Activated CD4-positive, alpha-beta T cell treated with anti-CD3 and anti-CD28 coated beads for 1 hour (primary cell): ENCODE results near the gene TANGO2.
A peak's percentile ranks its signal among the peaks of the same experiment; 100 is the strongest.

ENCODE experiments used
- DNase-seq: peaks from one replicate; pipeline ENCODE4 v3.0.0-alpha.2; 2020

The TANGO2 gene

DNA sequence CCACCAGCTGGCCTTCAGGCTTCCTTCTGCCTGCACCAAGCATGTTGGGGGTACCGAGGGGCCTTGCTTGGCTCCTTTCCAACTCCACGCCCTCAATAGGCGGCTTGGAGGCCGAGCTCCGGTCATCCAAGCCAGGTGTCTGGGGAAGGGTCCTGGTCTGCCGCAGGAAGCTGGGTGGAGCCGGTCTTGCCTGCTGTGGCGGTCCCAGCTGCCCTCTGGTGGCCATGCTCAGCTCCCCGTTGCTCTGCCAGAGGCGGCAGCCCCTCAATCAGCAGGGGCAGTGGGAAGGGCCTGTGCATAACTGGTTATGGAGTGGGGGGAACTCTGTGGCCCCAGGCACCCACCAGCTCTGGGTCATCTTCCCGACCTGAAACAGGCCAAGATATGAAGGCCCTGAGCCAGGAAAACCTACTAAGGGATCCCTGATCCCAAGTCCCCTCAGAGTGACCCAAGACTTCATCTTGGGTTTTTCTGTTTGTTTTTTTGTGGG, 7.5 kb upstream of the TANGO2 start:
- DNase-seq = no peak

DNA sequence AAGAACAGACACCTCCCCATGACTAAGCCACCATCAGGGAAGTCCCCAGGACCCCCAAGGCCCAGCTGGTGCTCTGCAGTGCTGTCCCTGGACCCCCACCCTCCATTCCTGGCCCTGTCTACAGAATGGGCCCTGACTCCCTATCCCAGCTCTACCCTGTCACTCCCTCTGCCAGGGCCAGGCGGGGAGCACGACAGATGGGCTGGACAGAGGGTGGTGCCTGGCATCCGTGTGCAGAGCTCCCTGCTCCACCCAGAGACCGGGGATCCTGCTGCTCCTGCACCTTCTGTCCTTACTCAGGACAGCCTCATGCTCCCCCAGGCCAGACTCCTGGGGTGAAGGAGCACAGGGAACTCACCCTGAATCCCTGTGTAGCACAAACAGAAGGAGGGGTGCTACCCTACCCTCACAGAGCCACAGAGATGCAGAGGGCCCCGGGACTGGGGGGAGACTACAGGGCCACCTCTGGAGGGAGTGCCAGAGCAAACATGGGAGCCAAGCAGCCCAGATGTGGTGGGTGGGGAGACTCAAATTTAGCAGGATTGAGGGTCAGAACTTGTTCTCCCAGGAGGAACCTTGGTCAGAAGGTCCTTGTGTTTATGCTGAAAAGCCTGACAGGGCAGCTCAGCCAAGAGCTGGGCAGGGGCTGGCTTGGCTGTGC, 6.3 kb upstream of the TANGO2 start:
- no peak for DNase-seq

DNA sequence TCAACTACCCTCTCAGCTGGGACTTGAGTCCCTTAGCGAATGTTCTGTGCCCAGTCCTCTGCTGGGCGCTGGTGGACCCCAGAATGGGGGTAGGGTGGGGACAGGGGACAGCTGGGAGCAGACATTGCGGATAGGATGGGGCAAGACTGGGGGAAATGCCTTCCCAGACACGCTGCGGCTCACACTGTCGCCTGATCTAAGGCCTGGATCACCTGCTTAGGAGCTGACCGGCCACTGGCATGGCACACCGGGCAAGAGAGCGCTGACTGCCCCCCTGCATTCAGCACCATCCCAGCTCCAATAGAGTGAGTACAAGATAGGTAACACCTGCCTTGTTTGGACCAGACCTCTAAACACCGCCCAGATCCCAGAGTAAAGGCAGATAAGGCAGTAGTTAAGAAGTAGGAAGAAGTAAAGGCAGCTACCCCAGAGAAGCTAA, 5.7 kb upstream of the TANGO2 start:
- no peak for DNase-seq

DNA sequence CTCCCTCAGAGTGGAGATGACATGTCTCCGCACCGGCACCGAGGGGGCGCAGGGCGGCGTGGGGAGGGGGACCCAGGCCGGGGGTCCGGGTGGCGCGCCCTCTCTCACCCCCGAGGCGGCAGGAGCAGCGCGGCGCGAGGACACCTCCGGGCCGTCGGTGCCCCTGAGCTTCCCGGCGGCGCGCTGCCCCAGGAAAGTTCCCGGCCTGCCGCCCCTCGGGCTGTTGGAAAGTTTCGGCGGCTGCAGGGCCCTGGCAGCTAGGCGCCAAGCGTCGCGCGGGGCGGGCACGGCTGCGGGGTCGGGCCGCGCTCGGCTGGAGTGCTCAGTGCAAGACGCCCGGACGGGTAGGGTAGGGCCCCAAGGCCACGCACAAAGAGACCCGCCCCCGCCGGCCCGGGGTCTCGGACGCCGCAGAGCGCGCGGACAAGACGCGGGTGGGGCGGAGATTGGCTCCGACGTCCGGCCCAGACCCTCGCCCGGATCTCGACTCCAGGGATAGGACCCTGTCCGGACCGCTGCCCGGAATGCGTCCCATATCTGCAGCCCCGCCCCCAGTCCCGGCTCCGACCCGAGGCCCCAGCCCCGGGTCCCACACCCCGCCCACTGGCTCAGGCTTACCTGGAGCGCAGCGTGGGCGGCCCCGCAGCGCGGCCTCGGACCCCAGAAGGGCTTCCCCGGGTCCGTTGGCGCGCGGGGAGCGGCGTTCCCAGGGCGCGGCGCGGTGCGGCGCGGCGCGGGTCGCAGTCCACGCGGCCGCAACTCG, 4.8 kb upstream of the TANGO2 start:
- DNase-seq = peak; percentile 21

DNA sequence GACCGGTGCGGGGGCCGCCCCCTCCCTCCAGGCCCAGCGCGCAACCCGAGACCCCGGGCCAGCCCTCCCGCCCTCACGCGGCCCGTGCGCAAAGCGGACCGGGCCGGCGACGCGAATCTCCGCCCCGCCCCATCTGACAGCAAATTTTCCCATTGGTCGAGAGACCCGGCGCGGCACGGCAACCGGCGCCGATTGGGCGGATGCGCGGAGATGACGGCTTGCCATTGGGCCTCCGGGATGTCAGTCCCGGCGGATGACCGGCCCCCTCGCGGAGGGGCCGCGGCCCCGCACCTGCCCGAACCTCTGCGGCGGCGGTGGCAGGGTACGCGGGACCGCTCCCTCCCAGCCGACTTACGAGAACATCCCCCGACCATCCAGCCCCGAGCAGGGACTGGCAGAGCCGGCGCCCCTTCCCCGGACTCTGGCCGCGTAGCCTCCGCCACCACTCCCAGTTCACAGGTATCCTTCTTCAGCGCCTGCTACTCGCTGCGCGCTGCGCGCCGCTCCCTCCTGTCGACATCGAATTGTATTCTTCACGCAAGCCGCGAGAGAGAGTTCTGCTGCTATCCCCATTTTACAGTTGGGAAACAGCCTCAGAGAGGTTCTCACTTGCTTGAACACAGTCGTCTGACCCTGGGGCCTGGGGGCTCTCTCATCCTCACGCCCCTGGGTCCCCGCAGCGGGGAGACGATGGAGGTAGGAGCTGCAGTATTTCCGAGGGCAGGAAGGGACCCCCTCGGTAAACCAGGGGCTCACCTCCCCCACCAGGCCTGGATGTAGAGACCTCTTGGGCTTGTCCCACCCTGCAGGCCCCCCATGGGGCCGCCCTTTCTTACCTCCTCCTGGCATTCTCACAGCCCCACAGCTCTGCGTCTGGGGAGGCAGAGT, 3.9 kb upstream of the TANGO2 start, which contains the start of gene ARVCF:
Gene ARVCF (minus strand): TSS at position 90 of the 888 bp plus-strand sequence. CDS start 26,029 bp downstream, outside the sequence.
- DNase-seq = peak; percentile 88

DNA sequence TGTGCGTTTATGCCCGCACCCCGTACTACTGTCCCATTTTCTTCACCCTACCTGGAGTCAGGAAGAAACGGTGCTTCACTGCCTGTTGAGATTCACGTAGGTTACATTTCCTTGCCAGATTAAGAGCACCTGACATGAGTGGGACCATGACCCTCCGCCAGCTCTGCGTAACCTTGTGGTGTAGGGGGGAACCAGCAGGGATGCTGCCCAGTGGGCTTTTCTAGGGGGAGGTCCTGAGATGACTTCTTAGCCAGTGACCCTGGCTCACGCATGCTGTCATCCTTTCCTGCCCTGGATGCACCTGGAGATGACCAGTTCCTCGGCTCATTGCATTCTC, 3.3 kb upstream of the TANGO2 start:
- DNase-seq = no peak

DNA sequence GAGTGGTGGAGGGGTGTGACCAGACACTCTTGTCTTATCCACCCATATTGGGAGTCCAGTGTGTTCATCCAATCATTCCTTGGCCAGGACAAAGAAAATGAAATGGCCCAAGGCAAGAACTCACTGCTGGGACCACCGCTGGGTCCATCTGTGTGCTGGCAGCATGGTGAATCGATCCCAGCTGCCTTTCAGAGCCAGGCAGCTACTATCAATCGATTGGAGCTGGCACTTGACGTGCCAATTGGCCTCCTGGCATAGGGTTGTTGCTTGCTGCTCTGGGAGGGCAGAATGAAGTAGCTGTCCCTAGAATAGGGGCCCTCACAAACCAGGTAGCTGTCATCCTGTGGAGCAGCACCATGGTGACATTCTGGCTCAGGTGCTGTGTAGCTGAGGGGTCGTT, 2.9 kb upstream of the TANGO2 start:
- no peak for DNase-seq

DNA sequence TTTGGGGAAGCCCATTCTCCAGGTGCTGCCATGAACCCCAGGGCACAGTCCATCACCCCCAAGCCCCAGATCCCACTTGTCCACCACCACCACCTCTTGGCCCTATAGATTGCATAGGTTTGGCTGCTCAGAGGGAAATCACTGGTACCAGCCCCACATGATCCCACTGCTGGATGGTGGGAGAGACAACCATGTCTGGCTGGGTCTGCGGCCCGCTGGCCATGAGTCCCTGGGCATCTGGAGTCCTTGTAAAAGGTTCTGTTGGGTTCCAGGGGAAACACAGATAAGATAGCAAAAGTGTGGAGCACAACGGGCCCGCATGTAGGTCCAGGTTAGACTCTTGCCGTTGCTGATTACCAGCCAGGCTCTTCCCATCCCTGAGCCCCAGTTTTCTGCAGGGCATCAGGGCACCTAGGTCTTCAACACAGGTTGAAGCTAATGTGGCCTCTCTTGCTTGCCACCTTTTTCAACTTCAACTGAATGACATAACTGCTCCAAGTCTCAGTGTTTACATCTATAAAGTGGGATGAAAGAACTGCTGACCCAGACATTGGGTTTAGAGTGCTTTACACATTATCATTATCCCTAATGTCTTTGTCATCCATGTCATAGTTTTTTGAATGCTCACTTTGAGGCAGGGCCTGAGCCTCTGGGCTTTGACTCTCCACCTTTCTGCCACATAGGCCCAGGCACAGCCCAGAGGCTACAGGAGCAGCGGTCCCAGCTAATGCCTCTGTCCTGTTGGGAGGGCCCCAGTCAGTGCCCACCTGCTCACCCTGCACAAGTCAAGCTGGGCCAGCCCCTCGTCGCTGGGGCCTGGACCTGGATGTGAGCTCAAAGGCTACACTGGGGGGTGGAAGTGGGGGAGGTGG, 1.0 kb upstream of the TANGO2 start:
- DNase-seq = no peak

DNA sequence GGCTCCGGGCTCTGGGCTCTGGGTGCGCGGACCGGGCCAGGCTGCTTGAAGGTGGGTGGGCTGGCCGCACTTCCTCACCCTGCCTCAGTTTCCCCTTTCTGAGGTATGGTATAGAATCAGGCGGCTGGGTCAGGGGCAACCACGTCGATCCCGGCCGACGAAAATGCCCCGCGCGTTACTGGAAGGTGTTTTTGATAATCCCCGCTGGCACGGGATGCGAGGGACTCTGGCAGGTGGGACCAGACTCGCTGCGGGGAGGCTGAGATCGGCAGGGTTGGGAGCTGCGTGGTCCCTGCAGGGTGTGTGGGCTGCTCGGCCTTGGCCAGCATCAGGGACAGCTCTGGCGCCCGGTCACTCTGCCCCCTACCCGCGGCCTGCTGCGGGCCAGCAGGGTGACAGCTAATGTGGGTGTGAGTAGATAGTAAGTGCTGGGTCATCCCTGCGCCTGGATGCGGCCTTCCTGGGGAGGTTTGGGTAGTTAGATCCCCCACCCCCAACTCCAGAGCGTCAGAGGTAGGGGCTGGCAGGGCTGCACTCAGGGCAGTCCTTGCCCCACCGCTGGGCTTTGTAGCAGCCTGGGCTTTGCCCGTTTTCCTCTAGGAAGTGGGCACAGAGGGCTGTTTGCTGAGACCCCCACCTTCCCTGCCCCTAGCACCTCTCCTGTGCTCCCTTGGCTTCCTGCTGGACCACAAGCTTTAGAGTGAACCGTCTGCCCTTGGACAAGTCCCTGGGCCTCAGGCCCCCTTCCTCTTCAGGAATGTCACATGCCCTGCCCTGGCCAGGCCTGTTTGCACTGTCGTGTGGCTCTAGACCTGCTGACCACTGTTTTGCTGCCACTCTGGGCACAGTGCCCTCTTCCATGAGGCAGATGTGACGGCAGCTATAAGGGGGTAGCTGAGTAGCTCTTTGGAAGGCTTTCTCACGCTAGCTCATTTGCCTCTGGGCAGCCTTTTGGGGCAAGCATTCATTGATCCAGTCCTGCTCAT, 579 bp downstream of the TANGO2 start:
- no peak for DNase-seq

DNA sequence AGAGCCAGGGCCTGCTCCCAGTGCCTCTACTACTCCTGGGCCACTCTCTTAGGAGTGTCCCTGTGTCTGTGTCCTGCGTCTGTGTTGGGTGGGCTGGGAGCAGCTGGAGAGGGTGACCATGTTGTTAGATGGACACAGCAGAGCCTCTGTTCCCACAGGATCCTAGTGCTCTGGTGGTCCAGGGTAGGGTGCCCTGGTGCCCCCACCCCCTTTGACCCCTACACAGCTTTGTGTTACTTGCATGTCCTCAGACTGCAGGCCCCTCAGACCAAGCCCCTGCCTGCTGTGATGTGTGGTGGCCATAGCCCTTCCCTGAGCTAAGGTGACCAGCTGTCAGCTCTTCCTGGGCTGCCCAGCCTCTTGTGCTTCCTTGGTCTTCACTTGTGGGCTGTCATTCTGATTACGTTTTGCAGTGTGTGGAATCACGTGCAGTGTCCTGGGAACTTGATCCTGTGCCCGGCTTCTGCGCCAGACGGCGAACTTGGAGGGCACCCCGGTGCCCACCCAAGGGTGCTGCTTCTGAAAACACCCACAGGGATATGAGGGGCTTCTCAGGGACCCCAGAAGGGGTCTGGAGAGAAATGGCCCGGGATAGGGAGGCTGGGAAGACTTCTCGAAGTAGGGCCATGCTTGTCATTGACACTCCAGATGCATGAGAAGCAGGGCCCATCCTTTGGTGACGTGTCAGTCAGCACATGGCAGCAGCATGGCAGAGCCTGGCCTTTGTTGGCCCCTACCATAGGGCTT, 1.5 kb downstream of the TANGO2 start:
- no peak for DNase-seq

DNA sequence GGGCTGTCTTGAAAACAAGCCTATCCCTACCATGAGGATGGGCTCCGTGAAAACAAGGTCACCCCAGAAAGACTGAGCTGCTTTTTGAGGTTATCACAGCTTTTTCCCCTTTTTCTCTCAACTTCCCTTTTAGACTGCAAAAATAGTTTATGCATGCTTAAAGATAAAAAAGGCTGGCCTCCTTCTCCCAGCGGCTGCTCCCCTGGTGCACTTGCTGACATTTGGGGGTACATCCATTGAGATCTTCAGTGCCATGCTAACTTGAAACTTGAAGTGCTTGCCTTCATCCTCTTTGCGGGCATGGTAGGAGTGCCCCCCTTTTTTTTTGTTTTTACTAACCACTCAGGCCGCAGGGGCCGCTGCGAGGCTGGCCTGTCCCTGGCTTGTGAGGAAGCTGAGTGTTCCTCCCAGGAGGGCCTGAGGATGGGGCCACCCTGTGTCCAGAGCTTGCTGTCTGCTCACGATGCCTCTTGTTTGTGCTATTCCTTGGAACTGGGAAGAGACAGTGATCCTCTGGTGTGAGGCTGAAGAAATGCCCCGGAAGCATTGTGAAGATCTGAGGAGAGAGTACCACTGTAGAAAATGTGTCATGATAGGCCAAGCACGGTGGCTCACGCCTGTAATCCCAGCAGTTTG, 2.2 kb downstream of the TANGO2 start:
- no peak for DNase-seq

DNA sequence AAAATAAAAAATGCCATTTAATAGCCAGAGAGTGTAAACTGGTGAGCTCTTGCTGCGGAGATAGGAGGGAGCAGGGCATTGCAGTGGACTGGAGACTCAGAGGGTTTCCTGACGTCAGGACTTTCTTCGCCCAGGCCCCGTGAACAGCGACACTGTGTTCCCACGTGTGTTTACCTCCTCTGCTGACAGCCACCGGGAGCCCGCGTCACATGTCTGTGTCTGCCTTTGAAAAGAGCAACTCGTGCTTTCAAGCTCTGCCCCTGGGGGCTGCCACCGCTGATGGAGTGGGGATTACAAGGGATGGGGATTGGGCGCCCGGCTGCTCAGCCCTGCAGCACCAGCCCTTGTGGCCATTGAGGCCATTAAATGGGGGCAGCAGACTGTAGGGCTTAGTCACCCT, 3.3 kb downstream of the TANGO2 start:
- no peak for DNase-seq

DNA sequence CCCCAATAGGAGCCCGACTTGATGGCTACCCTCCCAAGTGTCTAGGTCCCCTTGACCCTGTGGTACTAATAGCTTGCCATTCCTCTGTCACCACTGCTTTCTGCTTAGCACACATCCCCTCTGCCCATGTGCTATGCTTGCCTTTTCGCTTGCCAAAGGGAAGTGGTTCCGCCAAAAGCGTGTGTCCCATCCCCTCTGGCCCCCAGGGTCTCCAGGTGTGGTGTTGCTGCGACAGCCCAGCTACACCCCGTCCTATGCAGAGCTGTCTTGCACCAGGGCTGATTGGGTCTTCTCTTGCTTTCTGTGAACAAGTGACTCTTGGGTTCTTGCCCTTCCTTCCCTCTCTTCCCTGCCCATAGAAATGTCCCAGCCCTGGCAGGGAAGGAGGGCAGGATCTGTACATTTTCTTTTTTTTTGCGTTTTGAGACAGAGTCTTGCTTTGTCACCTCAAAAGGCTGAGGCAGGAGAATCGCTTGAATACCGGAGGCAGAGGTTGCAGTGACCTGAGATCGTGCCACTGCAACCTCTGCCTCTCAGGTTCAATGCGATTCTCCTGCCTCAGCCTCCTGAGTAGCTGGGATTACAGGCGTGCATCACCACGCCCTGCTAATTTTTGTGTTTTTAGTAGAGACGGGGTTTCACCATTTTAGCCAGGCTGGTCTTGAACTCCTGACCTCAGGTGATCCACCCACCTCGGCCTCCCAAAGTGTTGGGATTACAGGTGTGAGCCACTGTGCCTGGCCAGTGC, 3.9 kb downstream of the TANGO2 start:
- no peak for DNase-seq

DNA sequence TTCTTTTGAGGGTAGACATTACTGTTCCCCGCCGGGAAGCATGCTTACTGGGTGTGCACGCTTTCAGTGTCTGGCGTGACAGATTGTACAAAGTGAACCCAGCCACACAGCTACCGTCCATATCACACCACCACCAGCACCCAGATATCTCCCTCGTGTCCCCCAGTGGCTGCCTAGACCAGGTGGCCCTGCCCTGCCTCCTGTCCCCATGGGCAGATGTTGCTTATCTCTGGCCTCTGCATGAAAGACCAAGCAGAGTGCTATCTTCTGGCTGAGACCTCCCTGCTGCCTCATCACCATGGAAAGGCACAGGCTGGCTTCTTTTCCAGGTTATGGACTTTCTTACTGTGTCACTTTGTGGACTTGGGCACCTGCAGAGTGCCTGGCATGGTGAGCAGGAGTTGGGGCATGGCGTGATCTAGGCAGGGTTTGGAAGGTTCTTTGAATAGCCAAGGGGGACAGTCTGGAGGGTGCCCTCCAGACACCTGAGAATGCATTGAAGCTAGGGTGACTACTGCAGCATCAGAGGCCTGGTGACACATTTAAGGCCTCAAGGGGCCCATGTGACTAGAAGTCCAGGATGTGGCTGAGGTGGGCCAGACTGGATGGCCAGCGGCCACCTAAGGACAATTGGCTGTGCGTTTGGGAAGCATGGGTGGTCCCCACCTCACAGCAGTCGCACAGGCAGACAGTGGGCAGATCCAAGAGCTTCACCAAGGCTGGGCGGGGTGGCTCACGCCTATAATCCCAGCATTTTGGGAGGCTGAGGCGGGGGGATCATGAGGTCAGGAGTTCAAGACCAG, 4.7 kb downstream of the TANGO2 start:
- no peak for DNase-seq

DNA sequence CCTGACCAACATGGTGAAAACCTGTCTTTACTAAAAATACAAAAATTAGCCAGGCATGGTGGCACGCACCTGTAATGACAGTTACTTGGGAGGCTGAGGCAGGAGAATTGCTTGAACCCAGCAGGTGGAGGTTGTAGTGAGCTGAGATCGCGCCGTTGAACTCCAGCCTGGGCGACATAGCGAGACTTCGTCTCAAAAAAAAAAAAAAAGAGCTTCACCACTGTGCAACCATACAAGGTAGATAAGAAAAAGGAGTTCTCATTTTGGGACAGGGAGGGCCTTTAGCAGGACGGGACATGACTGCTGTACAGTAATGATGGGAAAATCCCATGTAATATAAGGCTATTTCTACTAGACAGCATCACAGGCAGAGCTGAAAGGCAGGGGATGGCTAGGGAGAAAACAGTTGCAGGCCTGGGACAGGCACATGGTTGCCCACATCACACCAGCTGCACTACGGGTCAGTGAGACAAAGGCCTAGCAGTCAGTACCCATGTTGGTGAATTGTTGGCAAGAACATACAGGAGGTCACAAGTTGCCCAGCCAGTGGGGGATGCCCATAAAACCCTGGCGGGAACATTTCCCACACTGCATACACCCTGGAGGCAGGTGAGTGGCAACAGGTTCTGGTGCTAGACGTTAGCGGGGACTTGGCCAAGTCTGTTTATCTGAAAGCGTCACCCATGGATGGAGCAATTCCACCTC, 5.4 kb downstream of the TANGO2 start:
- DNase-seq = no peak

DNA sequence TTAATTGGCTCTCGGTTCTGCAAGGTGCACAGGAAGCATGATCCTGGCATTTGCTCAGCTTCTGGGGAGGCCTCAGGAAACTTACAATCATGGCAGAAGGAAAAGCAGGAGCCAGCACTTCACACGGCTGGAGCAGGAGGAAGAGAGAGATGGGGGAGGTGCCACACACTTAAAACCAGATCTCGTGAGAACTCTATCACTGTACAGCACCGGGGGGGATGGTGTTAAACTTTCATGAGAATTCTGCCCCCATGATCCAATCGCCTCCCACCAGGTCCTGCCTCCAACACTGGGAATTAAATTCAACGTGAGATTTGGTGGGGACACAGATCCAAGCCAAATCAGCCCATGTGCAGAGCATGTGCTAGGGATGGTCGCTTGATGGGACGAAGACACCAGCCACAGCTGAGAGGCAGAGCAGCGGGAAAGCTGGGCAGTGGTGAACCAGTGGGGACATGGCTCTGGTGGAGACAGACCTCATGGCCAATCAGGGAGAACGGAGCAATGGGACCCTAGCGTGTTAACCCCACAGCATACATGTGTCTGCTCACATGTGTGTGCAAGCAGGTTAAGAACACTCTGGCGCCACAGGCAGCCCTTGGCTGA, 6.2 kb downstream of the TANGO2 start:
- DNase-seq = no peak
